GM12892 (cell line): Measurements from ENCODE around the gene UGT3A2.

ENCODE experiments used
- POLR2A ChIP-seq: IDR thresholded peaks from 2 replicates; pipeline ENCODE4 v1.6.1; 2011; ENCODE audit warnings: low read depth, low read length, control low read depth
- POLR2AphosphoS5 ChIP-seq: IDR thresholded peaks from 2 replicates; pipeline ENCODE4 v1.6.1; 2011; ENCODE audit warnings: low read depth, low read length, control low read depth

- TF ChIP-seq POLR2AphosphoS5 = no peak
- no peak for TF ChIP-seq POLR2A
Observed at GRCh38 chr5:36056422-36056821, 10.3 kb downstream of the UGT3A2 start.
